Nephron progenitor cell (in vitro differentiated cells): Measurements from ENCODE around the gene HOXC10.
A peak's percentile ranks its signal among the peaks of the same experiment; 100 is the strongest.

Source experiments
- DNase-seq: peaks from one replicate; pipeline ENCODE4 v3.0.0; 2021
- H3K27ac Mint-ChIP-seq: 2 replicates; pipeline ENCODE4 v1.8.0; 2021; ENCODE audit warnings: mild to moderate bottlenecking, moderate library complexity, mixed read lengths
- H3K27me3 Mint-ChIP-seq: 2 replicates; pipeline ENCODE4 v1.8.0; 2021; ENCODE audit warnings: mild to moderate bottlenecking, low read depth, mixed read lengths; ENCODE audit not compliant: poor library complexity
- H3K36me3 Mint-ChIP-seq: 2 replicates; pipeline ENCODE4 v1.8.0; 2021; ENCODE audit warnings: low read depth, mixed read lengths
- H3K4me1 Mint-ChIP-seq: 2 replicates; pipeline ENCODE4 v1.8.0; 2021; ENCODE audit warnings: mixed read lengths
- H3K4me3 Mint-ChIP-seq: 2 replicates; pipeline ENCODE4 v1.8.0; 2021; ENCODE audit warnings: mild to moderate bottlenecking, moderate library complexity, mixed read lengths
- H3K9me3 Mint-ChIP-seq: 2 replicates; pipeline ENCODE4 v1.8.0; 2021; ENCODE audit warnings: mild to moderate bottlenecking, moderate library complexity, mixed read lengths
- CTCF ChIP-seq: fragments of 200-600 bp; sonication (generic); IDR thresholded peaks from 2 replicates; pipeline ENCODE4 v1.5.0; 2021; ENCODE audit warnings: antibody characterized with exemption

The HOXC10 gene

GRCh38 chr12:54009171-54010052 lies 24.5 kb downstream of the HOXC10 start:
- H3K4me1 Mint-ChIP-seq, result peaks cover 80% of the 10 kb centered on the region
- H3K27ac Mint-ChIP-seq, result peak overlapping the region; percentile 98
- peaks cover 4% of the 10 kb centered on the region for H3K27me3 Mint-ChIP-seq
- peaks cover 28% of the 10 kb centered on the region for H3K36me3 Mint-ChIP-seq
- DNase-seq, result peak; percentile 32
- H3K4me3 Mint-ChIP-seq, result peak overlapping the region; percentile 91
- no peaks in the 10 kb centered on the region for H3K9me3 Mint-ChIP-seq
- no peak for TF ChIP-seq CTCF

- H3K4me3 Mint-ChIP-seq, result peak overlapping the region; percentile 91
- H3K4me1 Mint-ChIP-seq, result peaks cover 80% of the 10 kb centered on the region
- DNase-seq, result peak; percentile 68
- H3K27me3 Mint-ChIP-seq, result peaks cover 6% of the 10 kb centered on the region
- H3K9me3 Mint-ChIP-seq, result no peaks in the 10 kb centered on the region
- peak overlapping the region; percentile 98 for H3K27ac Mint-ChIP-seq
- TF ChIP-seq CTCF, result no peak
- peaks cover 28% of the 10 kb centered on the region for H3K36me3 Mint-ChIP-seq
These were observed 25.4 kb downstream of the HOXC10 start for GRCh38 chr12:54010053-54010971.

DNA sequence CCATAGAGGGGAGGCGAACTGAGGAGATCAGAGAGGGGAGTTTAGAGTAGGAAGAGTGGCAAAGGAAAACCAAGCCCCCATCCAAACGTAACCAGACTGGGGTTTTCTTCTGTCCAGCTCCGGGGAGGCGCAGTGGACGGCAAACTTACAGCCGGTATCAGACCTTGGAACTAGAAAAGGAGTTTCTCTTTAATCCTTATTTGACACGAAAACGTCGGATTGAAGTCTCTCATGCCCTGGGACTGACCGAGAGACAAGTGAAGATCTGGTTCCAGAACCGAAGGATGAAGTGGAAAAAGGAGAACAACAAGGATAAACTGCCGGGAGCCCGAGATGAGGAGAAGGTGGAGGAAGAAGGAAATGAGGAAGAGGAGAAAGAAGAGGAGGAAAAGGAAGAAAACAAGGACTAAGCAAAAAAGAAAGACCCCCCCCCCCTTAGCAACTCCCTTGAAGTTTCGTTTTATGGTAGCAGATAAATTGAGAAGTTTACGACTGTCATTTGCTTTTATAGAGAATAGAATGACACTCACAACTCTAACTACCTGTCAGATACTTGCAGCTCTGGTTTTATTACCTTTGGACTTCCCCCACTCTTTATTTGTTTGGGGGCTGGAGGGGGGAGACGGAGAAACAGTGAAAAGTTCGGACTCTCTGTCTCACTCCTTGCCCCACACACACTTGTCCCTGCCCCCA lies 26.2 kb downstream of the HOXC10 start:
- Mint-ChIP-seq H3K27ac (peak overlapping the region; percentile 98), H3K4me1 (peaks cover 79% of the 10 kb centered on the region), H3K9me3 (no peaks in the 10 kb centered on the region), H3K27me3 (peaks cover 6% of the 10 kb centered on the region), H3K4me3 (peak overlapping the region; percentile 91), H3K36me3 (peaks cover 25% of the 10 kb centered on the region)
- TF ChIP-seq CTCF, result no peak
- peak; percentile 50 for DNase-seq

- Mint-ChIP-seq H3K36me3 (peaks cover 21% of the 10 kb centered on the region), H3K4me1 (peaks cover 72% of the 10 kb centered on the region), H3K27me3 (peaks cover 6% of the 10 kb centered on the region), H3K9me3 (no peaks in the 10 kb centered on the region), H3K4me3 (peak overlapping the region; percentile 91), H3K27ac (peak overlapping the region; percentile 98)
- no peak for DNase-seq
- no peak for TF ChIP-seq CTCF
These were observed 27.0 kb downstream of the HOXC10 start for GRCh38 chr12:54011665-54012532.
